ENCODE results near the gene NRBF2.

NRBF2 gene

GRCh38 chr10:63107943-63108437, 25.1 kb upstream of the NRBF2 start:
- no peak for TF ChIP-seq CTCF (IDR thresholded peaks at IDR 0.05; ENCODE audit: extremely low read depth, insufficient read depth, missing control alignments)
- no peak for DNase-seq (ENCODE audit: low spot score)
- in situ Hi-C loops (cut with MboI; ENCODE audit: low pct_unique_long_range_greater_than_20kb, low sequenced_read_pairs, unreplicated experiment), result no loop called here

- no peak for DNase-seq (ENCODE audit: low spot score)
- in situ Hi-C loops (cut with MboI; ENCODE audit: low pct_unique_long_range_greater_than_20kb, low sequenced_read_pairs, unreplicated experiment), result no loop called here
- no peak for TF ChIP-seq CTCF (IDR thresholded peaks at IDR 0.05; ENCODE audit: extremely low read depth, insufficient read depth, missing control alignments)
These were observed 22.2 kb upstream of the NRBF2 start for GRCh38 chr10:63110940-63111339.

GRCh38 chr10:63114031-63114814, 18.9 kb upstream of the NRBF2 start:
- no peak for DNase-seq (ENCODE audit: low spot score)
- in situ Hi-C loops (cut with MboI; ENCODE audit: low pct_unique_long_range_greater_than_20kb, low sequenced_read_pairs, unreplicated experiment), result no loop called here
- TF ChIP-seq CTCF (IDR thresholded peaks at IDR 0.05; ENCODE audit: extremely low read depth, insufficient read depth, missing control alignments), result no peak

GRCh38 chr10:63115732-63116383, 17.3 kb upstream of the NRBF2 start:
- TF ChIP-seq CTCF (IDR thresholded peaks at IDR 0.05; ENCODE audit: extremely low read depth, insufficient read depth, missing control alignments), result no peak
- in situ Hi-C loops (cut with MboI; ENCODE audit: low pct_unique_long_range_greater_than_20kb, low sequenced_read_pairs, unreplicated experiment), result no loop called here
- DNase-seq (ENCODE audit: low spot score), result no peak

GRCh38 chr10:63116452-63117072, 16.6 kb upstream of the NRBF2 start:
- DNase-seq (ENCODE audit: low spot score), result no peak
- TF ChIP-seq CTCF (IDR thresholded peaks at IDR 0.05; ENCODE audit: extremely low read depth, insufficient read depth, missing control alignments), result no peak
- in situ Hi-C loops (cut with MboI; ENCODE audit: low pct_unique_long_range_greater_than_20kb, low sequenced_read_pairs, unreplicated experiment), result no loop called here

- TF ChIP-seq CTCF (IDR thresholded peaks at IDR 0.05; ENCODE audit: extremely low read depth, insufficient read depth, missing control alignments), result no peak
- in situ Hi-C loops (cut with MboI; ENCODE audit: low pct_unique_long_range_greater_than_20kb, low sequenced_read_pairs, unreplicated experiment), result no loop called here
- DNase-seq (ENCODE audit: low spot score), result no peak
These were observed 14.1 kb upstream of the NRBF2 start for GRCh38 chr10:63119041-63119440.
